ENCODE measurements around the gene FNDC11.

FNDC11 gene

GRCh38 chr20:63540417-63541186, 13.4 kb upstream of the FNDC11 start:
- no peak for TF ChIP-seq CTCF (IDR thresholded peaks at IDR 0.05; ENCODE audit: low read depth, low read length, missing control alignments)
- H3K4me3 ChIP-seq (ENCODE audit: low read depth, low read length) = no peak overlapping the region
- DNase-seq (ENCODE audit: low read depth) = no peak

- no peak for TF ChIP-seq CTCF (IDR thresholded peaks at IDR 0.05; ENCODE audit: low read depth, low read length, missing control alignments)
- H3K4me3 ChIP-seq (ENCODE audit: low read depth, low read length) = peak overlapping the region; percentile 51
- DNase-seq (ENCODE audit: low read depth) = no peak
These were observed 12.6 kb upstream of the FNDC11 start for GRCh38 chr20:63541371-63541770.

- H3K4me3 ChIP-seq (ENCODE audit: low read depth, low read length) = peak overlapping the region; percentile 51
- TF ChIP-seq CTCF (IDR thresholded peaks at IDR 0.05; ENCODE audit: low read depth, low read length, missing control alignments) = no peak
- DNase-seq (ENCODE audit: low read depth) = no peak
These were observed 11.9 kb upstream of the FNDC11 start for GRCh38 chr20:63542031-63542559.

- peak; percentile 57 for DNase-seq (ENCODE audit: low read depth)
- no peak for TF ChIP-seq CTCF (IDR thresholded peaks at IDR 0.05; ENCODE audit: low read depth, low read length, missing control alignments)
- peak overlapping the region; percentile 51 for H3K4me3 ChIP-seq (ENCODE audit: low read depth, low read length)
These were observed 11.3 kb upstream of the FNDC11 start for GRCh38 chr20:63542696-63543095.

GRCh38 chr20:63543131-63543530, 10.8 kb upstream of the FNDC11 start:
- no peak for TF ChIP-seq CTCF (IDR thresholded peaks at IDR 0.05; ENCODE audit: low read depth, low read length, missing control alignments)
- no peak for DNase-seq (ENCODE audit: low read depth)
- peak overlapping the region; percentile 51 for H3K4me3 ChIP-seq (ENCODE audit: low read depth, low read length)

GRCh38 chr20:63543733-63544132, 10.2 kb upstream of the FNDC11 start:
- TF ChIP-seq CTCF (IDR thresholded peaks at IDR 0.05; ENCODE audit: low read depth, low read length, missing control alignments) = no peak
- DNase-seq (ENCODE audit: low read depth) = no peak
- no peak overlapping the region for H3K4me3 ChIP-seq (ENCODE audit: low read depth, low read length)

All from GM12864 (cell line).